Measurements from ENCODE around the gene PTPRO. TPM values are rescaled to one million over a fixed set of nuclear protein-coding genes. Genes with fewer than 3 reads are reported as not detected.

The PTPRO gene
- total RNA-seq, 1 experiment from 2014 or later: 2.8 TPM

DNA sequence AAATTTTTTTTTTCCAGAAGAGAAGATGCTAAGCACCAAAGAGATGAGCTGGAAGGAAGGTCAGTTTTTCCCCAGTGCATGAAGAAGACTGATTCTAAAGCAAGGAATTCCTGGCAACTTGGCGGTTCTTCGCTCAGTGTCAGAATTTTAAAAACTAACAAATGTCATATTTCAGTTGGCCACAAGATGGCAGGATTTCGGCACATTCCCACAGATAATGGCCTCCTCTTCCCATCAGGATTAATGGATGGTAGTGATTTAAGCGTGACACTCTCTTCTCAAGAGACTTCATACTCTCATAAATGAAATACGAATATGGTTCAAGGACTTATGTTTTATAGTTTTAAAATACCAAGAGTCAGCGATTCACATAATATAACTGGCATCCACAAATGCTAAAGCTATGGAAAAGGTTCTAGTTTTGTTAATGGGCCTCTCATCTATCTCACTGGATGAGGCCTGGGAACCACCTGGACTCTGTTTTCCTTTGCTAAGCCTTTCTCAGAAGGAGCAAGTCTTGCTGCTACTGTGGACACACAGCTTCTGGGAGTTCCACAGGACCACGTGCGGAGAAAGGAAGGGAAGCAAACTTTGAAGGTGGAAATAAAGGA is 46.1 kb upstream of the PTPRO start:
- Histone ChIP-seq H3K4me1 (ENCODE audit: insufficient read depth, low read length, poor library complexity, severe bottlenecking) (peaks cover 37% of the 10 kb centered on the region), H3K9me3 (ENCODE audit: low read depth, low read length, poor library complexity, severe bottlenecking) (no peaks in the 10 kb centered on the region), H3K27ac (ENCODE audit: low read depth, low read length, poor library complexity, severe bottlenecking) (no peak overlapping the region), H3K4me3 (ENCODE audit: low read depth, low read length, poor library complexity, severe bottlenecking) (no peak overlapping the region), H3K36me3 (ENCODE audit: insufficient read depth, low read length, poor library complexity, severe bottlenecking) (no peaks in the 10 kb centered on the region), H3K27me3 (replicated peaks; ENCODE audit: insufficient read depth, low read depth, low read length, poor library complexity) (no peaks in the 10 kb centered on the region)
- TF ChIP-seq, protein P1, sequence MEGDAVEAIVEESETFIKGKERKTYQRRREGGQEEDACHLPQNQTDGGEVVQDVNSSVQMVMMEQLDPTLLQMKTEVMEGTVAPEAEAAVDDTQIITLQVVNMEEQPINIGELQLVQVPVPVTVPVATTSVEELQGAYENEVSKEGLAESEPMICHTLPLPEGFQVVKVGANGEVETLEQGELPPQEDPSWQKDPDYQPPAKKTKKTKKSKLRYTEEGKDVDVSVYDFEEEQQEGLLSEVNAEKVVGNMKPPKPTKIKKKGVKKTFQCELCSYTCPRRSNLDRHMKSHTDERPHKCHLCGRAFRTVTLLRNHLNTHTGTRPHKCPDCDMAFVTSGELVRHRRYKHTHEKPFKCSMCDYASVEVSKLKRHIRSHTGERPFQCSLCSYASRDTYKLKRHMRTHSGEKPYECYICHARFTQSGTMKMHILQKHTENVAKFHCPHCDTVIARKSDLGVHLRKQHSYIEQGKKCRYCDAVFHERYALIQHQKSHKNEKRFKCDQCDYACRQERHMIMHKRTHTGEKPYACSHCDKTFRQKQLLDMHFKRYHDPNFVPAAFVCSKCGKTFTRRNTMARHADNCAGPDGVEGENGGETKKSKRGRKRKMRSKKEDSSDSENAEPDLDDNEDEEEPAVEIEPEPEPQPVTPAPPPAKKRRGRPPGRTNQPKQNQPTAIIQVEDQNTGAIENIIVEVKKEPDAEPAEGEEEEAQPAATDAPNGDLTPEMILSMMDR (conservative IDR thresholded peaks at IDR 0.05; ENCODE audit: low read depth, low read length): peak; percentile 74
- no peak for TF ChIP-seq EZH2 (IDR thresholded peaks at IDR 0.05; ENCODE audit: borderline replicate concordance, low read depth, low read length, poor library complexity, severe bottlenecking)
- no TSS peak for BruUV-seq (replicated peaks)
- DNase-seq (ENCODE audit: low spot score): peak; percentile 70
- ChIA-PET POLR2A (ENCODE audit: low non-redundant PET) (no interaction called here), CTCF (interaction anchor here (0.6 to 0.7 kb wide), 2 partner anchors 66 to 1076 kb away, joined by 3 to 4 read pairs; no protein-coding TSS in a partner anchor)
- intact Hi-C loops (cut with micrococcal nuclease; ENCODE audit: unreplicated experiment): loop anchor here (1.0 to 5.0 kb wide), 3 partner anchors 246 to 581 kb away; no protein-coding TSS in a partner anchor

DNA sequence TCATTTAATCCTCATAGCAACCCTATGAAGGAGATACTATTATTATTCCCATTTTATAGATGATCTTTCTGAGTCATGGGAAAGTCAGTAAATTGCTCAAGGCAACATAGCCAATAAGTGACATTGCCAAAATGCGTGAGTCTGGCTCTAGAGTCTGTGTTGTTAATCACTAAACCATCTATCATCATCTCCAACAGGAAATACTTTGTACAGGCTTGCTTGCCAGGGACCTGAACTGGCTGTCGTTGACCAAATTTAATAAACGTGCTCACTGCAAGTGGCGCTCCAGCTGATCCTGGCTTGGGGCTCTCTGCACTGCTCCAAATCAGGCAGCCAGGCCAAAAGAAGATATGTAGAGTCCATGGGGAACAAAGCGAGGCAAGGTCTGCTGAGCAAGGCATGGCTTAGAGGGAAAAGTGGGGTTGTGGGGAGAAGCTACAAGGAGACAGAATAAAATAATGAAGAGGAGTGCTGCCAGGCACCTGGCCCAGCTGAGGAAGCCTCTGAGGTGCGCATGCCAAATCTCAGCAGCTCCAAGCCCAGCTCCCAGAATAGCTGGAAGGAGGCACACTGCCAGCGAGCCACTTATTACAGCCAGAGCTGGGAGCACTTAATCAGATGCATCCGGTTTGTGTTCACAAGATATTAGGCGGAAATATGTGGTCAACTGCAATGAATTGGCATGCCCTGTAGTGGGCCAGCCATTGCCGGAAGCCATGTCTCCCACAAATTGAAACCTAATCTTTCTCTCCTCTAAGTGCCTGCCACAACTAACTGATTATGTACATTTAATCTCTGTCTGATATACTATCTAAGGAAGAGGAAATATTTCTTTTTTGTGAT is 43.3 kb upstream of the PTPRO start:
- intact Hi-C loops (cut with micrococcal nuclease; ENCODE audit: unreplicated experiment): loop anchor here (5.0 kb wide), 2 partner anchors 303 to 578 kb away; no protein-coding TSS in a partner anchor

DNA sequence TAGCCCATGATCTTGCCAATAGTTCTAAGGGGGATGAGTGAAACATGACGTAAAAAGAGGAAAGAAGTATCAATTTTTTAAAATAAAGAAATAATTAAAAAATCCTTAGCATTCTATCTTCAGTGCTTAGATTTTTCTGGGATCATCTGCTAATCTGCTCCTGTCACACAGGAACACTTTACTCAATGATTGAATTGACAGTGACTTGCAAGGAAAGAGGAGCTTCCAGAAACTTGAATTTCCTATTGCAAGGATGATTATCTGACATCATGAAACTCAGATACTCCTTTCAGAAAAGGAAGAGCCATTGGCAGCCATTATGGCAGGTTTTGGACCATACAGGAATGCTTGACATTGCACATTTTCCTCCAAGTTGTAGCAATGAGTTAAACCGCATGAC is 41.4 kb upstream of the PTPRO start:
- CTCF ChIA-PET: no interaction called here
- no peak for DNase-seq (ENCODE audit: low spot score)
- no peaks in the 10 kb centered on the region for H3K36me3 ChIP-seq (ENCODE audit: insufficient read depth, low read length, poor library complexity, severe bottlenecking)
- intact Hi-C loops (cut with micrococcal nuclease; ENCODE audit: unreplicated experiment): no loop called here
- TF ChIP-seq, protein P1 (conservative IDR thresholded peaks at IDR 0.05; ENCODE audit: low read depth, low read length): no peak
- no peak for TF ChIP-seq EZH2 (IDR thresholded peaks at IDR 0.05; ENCODE audit: borderline replicate concordance, low read depth, low read length, poor library complexity, severe bottlenecking)
- peaks cover 37% of the 10 kb centered on the region for H3K4me1 ChIP-seq (ENCODE audit: insufficient read depth, low read length, poor library complexity, severe bottlenecking)
- POLR2A ChIA-PET (ENCODE audit: low non-redundant PET): no interaction called here
- H3K4me3 ChIP-seq (ENCODE audit: low read depth, low read length, poor library complexity, severe bottlenecking): no peak overlapping the region
- H3K27ac ChIP-seq (ENCODE audit: low read depth, low read length, poor library complexity, severe bottlenecking): no peak overlapping the region
- no peaks in the 10 kb centered on the region for H3K9me3 ChIP-seq (ENCODE audit: low read depth, low read length, poor library complexity, severe bottlenecking)
- no TSS peak for BruUV-seq (replicated peaks)
- H3K27me3 ChIP-seq (replicated peaks; ENCODE audit: insufficient read depth, low read depth, low read length, poor library complexity): no peaks in the 10 kb centered on the region

More for the DNA sequence above, 43.3 kb upstream of the PTPRO start:
- ChIA-PET POLR2A (ENCODE audit: low non-redundant PET) (no interaction called here), CTCF (interaction anchor here (0.7 kb wide), 1 partner anchor 244 kb away, joined by 4 read pairs; no protein-coding TSS in a partner anchor)
- Histone ChIP-seq H3K9me3 (ENCODE audit: low read depth, low read length, poor library complexity, severe bottlenecking) (no peaks in the 10 kb centered on the region), H3K27me3 (replicated peaks; ENCODE audit: insufficient read depth, low read depth, low read length, poor library complexity) (no peaks in the 10 kb centered on the region), H3K36me3 (ENCODE audit: insufficient read depth, low read length, poor library complexity, severe bottlenecking) (no peaks in the 10 kb centered on the region), H3K4me3 (ENCODE audit: low read depth, low read length, poor library complexity, severe bottlenecking) (no peak overlapping the region), H3K27ac (ENCODE audit: low read depth, low read length, poor library complexity, severe bottlenecking) (peak overlapping the region; percentile 73), H3K4me1 (ENCODE audit: insufficient read depth, low read length, poor library complexity, severe bottlenecking) (peaks cover 37% of the 10 kb centered on the region)
- BruUV-seq (replicated peaks): no TSS peak
- TF ChIP-seq EZH2 (IDR thresholded peaks at IDR 0.05; ENCODE audit: borderline replicate concordance, low read depth, low read length, poor library complexity, severe bottlenecking): no peak
- TF ChIP-seq, protein P1 (conservative IDR thresholded peaks at IDR 0.05; ENCODE audit: low read depth, low read length): 0 out of 2 replicates have a peak, but pooled peaks have one; percentile 20
- DNase-seq (ENCODE audit: low spot score): peak; percentile 98

Measured in A673 (cell line).